Muscle layer of duodenum (tissue), 2 donors: ENCODE results near the gene KDM4C.
"Not testable (repeated sequence)": the region's sequence is repeated elsewhere in the genome, so short reads cannot be mapped to it uniquely, and the experiment has no call there.

Experiments
- H3K27ac ChIP-seq: one replicate; pipeline ENCODE4 v1.7.0; 2013; ENCODE audit warnings: mild to moderate bottlenecking, low read length
- H3K27me3 ChIP-seq: one replicate; pipeline ENCODE4 v1.7.0; 2013; ENCODE audit warnings: low read depth, mild to moderate bottlenecking, control low read depth, low read length
- H3K36me3 ChIP-seq, 2 donors: one replicate each; pipeline ENCODE4 v1.7.0; 2013; ENCODE audit warnings: low read length in 2 of 2, control low read depth in 1 of 2, mild to moderate bottlenecking in 1 of 2; ENCODE audit not compliant: insufficient read depth in 2 of 2, control insufficient read depth in 1 of 2
- H3K4me1 ChIP-seq, 2 donors: one replicate each; pipeline ENCODE4 v1.7.0; 2013; ENCODE audit warnings: low read length in 2 of 2, mild to moderate bottlenecking in 2 of 2, control low read depth in 1 of 2, moderate library complexity in 1 of 2; ENCODE audit not compliant: insufficient read depth in 2 of 2, control insufficient read depth in 1 of 2
- H3K4me3 ChIP-seq, 2 donors: one replicate each; pipeline ENCODE4 v1.7.0; 2013; ENCODE audit warnings: low read length in 2 of 2, low read depth in 1 of 2, mild to moderate bottlenecking in 1 of 2
- H3K9me3 ChIP-seq, 2 donors: one replicate each; pipeline ENCODE4 v1.7.0; 2013; ENCODE audit warnings: low read length in 2 of 2, control low read depth in 1 of 2, mild to moderate bottlenecking in 1 of 2; ENCODE audit not compliant: control insufficient read depth in 1 of 2
- donor health status: healthy.

Gene KDM4C

DNA sequence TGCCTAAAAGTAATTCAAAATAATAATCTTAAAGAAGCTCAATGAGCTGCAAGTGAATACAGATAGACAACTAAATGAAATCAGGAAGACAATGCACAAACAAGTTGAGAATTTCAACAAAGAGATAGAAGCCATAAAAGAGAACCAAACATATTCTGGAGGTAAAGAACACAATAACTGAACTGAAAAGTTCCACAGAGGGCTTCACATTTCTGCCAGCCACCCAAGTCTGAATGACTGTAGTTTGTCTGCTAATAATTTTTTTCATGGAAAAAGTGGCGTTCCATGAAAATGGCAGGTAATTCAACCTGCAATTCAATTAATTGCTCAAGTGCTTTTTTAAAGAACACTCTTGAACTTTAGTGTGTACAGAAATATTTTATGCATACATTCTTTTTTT is 251.3 kb downstream of the KDM4C start:
- Histone ChIP-seq H3K4me1 (no peaks in the 10 kb centered on the region), H3K36me3 (peaks cover 31 to 34% of the 10 kb centered on the region in 2 donors), H3K4me3 (no peak overlapping the region), H3K27me3 (no peaks in the 10 kb centered on the region), H3K9me3 (peaks cover 0 to 6% of the 10 kb centered on the region in 2 donors), H3K27ac (no peak overlapping the region)

DNA sequence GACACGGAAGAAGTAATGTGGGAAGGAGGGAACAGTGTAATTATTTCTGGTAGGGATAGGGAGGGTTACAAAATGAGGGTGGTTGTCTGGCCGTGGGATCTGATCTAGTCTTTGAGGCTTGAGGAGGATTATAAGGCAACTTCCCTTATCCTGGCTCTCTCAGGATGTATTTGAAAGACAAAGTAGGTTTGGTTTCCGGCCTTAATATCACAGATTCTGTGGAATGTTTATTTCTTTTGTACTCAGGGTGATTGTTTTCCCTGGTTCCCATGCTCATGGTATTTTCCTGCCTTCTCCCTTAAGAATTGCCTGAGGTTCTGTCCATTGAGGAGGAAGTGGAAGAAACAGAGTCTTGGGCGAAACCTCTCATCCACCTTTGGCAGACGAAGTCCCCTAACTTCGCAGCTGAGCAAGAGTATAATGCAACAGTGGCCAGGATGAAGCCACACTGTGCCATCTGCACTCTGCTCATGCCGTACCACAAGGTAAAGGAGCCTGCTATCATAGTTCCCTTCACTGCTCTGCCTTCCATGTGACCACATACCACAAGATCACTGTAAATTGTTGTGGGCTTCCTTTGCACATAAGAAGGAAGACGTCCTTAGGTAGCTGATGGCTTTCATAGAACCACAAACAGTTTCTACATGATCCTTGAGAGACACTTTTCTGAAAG is 253.8 kb downstream of the KDM4C start:
- Histone ChIP-seq H3K36me3 (peaks cover 34 to 36% of the 10 kb centered on the region in 2 donors), H3K27ac (no peak overlapping the region), H3K4me3 (no peak overlapping the region), H3K4me1 (no peaks in the 10 kb centered on the region), H3K9me3 (peaks cover 0 to 6% of the 10 kb centered on the region in 2 donors), H3K27me3 (no peaks in the 10 kb centered on the region)

DNA sequence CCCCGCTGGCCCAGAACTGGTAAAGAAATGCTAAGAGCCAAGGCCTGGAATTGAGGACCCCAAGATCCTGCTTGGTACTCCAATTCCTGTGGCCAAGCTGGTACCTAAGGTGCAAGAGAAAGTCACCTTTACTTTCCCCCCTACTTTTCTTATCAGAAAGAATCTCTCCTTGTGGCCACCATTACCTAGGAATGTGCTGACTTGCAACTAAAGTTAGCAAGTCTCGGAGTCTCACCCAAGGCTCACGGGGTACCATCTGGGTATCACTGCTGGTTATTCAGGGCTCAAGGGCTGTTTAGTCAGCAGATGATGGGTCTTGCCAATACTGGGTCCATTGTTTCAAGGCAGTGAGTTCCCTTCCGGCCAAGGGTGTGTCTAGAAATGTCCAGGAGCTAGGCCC is 270.2 kb downstream of the KDM4C start:
- Histone ChIP-seq H3K4me1 (peaks cover 0 to 2% of the 10 kb centered on the region in 2 donors), H3K9me3 (no peaks in the 10 kb centered on the region), H3K27me3 (no peaks in the 10 kb centered on the region), H3K4me3 (no peak overlapping the region), H3K36me3 (peaks cover 6 to 7% of the 10 kb centered on the region in 2 donors), H3K27ac (no peak overlapping the region)

- H3K27ac ChIP-seq = no peak overlapping the region
- H3K4me3 ChIP-seq = no peak overlapping the region
- no peaks in the 10 kb centered on the region for H3K9me3 ChIP-seq
- no peaks in the 10 kb centered on the region for H3K27me3 ChIP-seq
- peaks cover 0 to 8% of the 10 kb centered on the region in 2 donors for H3K4me1 ChIP-seq
- peaks cover 6 to 7% of the 10 kb centered on the region in 2 donors for H3K36me3 ChIP-seq
Observed at GRCh38 chr9:7028591-7028990, 270.8 kb downstream of the KDM4C start.

- not testable (repeated sequence) for H3K9me3 ChIP-seq, H3K36me3 ChIP-seq, H3K27ac ChIP-seq, H3K4me3 ChIP-seq, H3K27me3 ChIP-seq, H3K4me1 ChIP-seq
Observed at GRCh38 chr9:7030943-7031342, 273.2 kb downstream of the KDM4C start.

DNA sequence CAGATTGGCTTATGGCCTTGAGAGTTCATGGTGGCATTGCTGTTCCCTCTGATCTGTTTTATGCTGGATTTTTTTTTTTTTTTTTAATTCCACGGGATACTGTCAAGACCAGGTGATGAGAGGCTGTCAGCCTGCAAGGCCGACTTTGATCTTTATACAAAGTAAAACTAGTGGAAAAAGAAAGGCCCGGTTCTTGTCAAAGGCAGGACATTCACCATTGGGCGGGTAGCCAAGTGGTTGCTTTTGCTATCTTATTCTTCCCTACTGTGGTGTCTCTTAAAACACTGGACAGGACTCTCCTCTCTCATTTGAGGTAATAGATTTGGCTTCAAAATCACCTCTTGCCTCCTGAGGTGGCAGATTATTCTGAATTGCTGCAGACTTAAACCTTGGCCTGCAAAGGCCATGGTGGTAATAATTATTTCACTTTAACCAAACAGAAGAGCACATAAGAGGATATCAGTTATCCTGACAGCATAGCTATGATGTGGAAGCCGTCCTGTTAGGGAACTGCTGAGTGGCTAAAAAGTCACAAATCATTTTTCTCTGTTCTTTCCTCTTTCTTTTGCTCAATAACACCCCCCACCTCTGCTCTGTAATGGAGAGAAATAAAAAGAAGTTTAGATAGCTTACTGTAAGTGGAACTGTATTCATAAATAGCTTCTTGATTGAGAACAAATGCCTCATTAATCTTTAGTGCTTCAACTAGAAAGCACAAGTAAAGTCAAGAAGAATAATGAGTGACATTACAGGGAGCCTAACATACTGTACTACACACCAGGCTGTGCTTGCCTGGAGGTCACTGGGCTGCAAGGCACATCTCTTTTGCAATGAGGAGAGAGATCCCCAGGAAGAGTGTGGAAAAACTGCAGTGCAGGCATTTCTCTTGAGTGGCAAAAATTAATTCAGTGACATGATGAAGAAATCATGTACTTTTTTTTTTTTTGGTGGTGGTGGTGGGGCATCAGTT is 275.6 kb downstream of the KDM4C start:
- Histone ChIP-seq H3K4me3 (no peak overlapping the region), H3K4me1 (peaks cover 0 to 10% of the 10 kb centered on the region in 2 donors), H3K27me3 (no peaks in the 10 kb centered on the region), H3K9me3 (no peaks in the 10 kb centered on the region), H3K27ac (no peak overlapping the region), H3K36me3 (peaks cover 3 to 5% of the 10 kb centered on the region in 2 donors)

GRCh38 chr9:7037176-7037575 is 279.4 kb downstream of the KDM4C start:
- H3K27ac ChIP-seq = no peak overlapping the region
- H3K36me3 ChIP-seq = peaks cover 0 to 3% of the 10 kb centered on the region in 2 donors
- H3K9me3 ChIP-seq = no peaks in the 10 kb centered on the region
- H3K4me3 ChIP-seq = no peak overlapping the region
- H3K27me3 ChIP-seq = no peaks in the 10 kb centered on the region
- peaks cover 0 to 10% of the 10 kb centered on the region in 2 donors for H3K4me1 ChIP-seq

DNA sequence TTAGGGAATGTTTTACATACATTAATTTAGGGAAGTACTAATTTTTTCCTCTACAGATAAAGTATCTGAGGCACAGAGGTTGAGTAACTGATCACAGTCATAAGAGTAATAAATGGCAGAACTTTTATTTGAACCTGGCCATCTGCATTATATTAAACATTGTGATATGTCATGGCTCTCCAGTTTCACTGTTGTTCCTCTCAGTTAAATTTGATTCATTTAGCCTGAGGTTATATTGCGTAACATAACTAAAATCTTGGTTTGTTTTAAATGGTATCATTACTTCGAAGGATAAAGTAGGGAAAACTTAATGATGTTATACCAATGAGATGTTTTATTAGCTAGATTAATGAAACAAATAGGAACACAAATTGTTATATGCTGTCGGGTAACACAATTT is 284.4 kb downstream of the KDM4C start:
- H3K4me1 ChIP-seq = no peaks in the 10 kb centered on the region
- H3K27me3 ChIP-seq = no peaks in the 10 kb centered on the region
- H3K36me3 ChIP-seq = peaks cover 2 to 4% of the 10 kb centered on the region in 2 donors
- H3K4me3 ChIP-seq = no peak overlapping the region
- no peak overlapping the region for H3K27ac ChIP-seq
- no peaks in the 10 kb centered on the region for H3K9me3 ChIP-seq

GRCh38 chr9:7045361-7045760 is 287.6 kb downstream of the KDM4C start:
- H3K27ac ChIP-seq = no peak overlapping the region
- H3K9me3 ChIP-seq = no peaks in the 10 kb centered on the region
- peaks cover 5 to 23% of the 10 kb centered on the region in 2 donors for H3K36me3 ChIP-seq
- no peaks in the 10 kb centered on the region for H3K4me1 ChIP-seq
- H3K4me3 ChIP-seq = no peak overlapping the region
- H3K27me3 ChIP-seq = no peaks in the 10 kb centered on the region

GRCh38 chr9:7051711-7052110 is 293.9 kb downstream of the KDM4C start:
- H3K27ac ChIP-seq = no peak overlapping the region
- H3K27me3 ChIP-seq = no peaks in the 10 kb centered on the region
- H3K4me3 ChIP-seq = no peak overlapping the region
- H3K4me1 ChIP-seq = no peaks in the 10 kb centered on the region
- H3K9me3 ChIP-seq = no peaks in the 10 kb centered on the region
- peaks cover 5 to 23% of the 10 kb centered on the region in 2 donors for H3K36me3 ChIP-seq

- Histone ChIP-seq H3K36me3 (peaks cover 0 to 6% of the 10 kb centered on the region in 2 donors), H3K4me1 (no peaks in the 10 kb centered on the region), H3K27me3 (no peaks in the 10 kb centered on the region), H3K4me3 (no peak overlapping the region), H3K27ac (no peak overlapping the region), H3K9me3 (no peaks in the 10 kb centered on the region)
Observed at GRCh38 chr9:7053903-7054302, 296.1 kb downstream of the KDM4C start.
